ENCODE results near the gene LSM7.

- TF ChIP-seq CTCF (IDR thresholded peaks at IDR 0.05) (no peak), EP300 (IDR thresholded peaks at IDR 0.05) (no peak)
Measured at GRCh38 chr19:2371656-2372055, 43.3 kb upstream of the LSM7 start.
